CD4-positive, CD25-positive, alpha-beta regulatory T cell (primary cell): Measurements from ENCODE around the gene MALT1. TPM values are rescaled to one million over a fixed set of nuclear protein-coding genes. Genes with fewer than 3 reads are reported as not detected.

Experiments used
- ATAC-seq, 2 donors: fragments of 150-1000 bp; cut with Tn5 transposase; one replicate each; pipeline ENCODE4 v1.10.0; 2021; ENCODE audit warnings: low read depth in 2 of 2, moderate number of reproducible peaks in 2 of 2, moderate library complexity in 1 of 2
- DNase-seq, 3 donors: peaks; one replicate each; pipeline versions ENCODE4 v3.0.0 to v3.0.0-alpha.2; 2012 to 2022; ENCODE audit warnings: mixed read lengths in 1 of 3
- H3K27ac ChIP-seq: one replicate; pipeline ENCODE4 v1.7.0; 2013; ENCODE audit warnings: mild to moderate bottlenecking, low read length; ENCODE audit not compliant: insufficient read depth, poor library complexity, severe bottlenecking
- H3K27me3 ChIP-seq: one replicate; pipeline ENCODE4 v1.7.0; 2013; ENCODE audit warnings: low read length; ENCODE audit not compliant: control insufficient read depth, insufficient read depth
- H3K36me3 ChIP-seq: one replicate; pipeline ENCODE4 v1.7.0; 2013; ENCODE audit warnings: mild to moderate bottlenecking, low read length, moderate library complexity; ENCODE audit not compliant: control insufficient read depth, insufficient read depth
- H3K4me1 ChIP-seq: 2 replicates; pipeline ENCODE4 v1.7.0; 2013; ENCODE audit warnings: mild to moderate bottlenecking, low read length; ENCODE audit not compliant: insufficient read depth, control insufficient read depth, poor library complexity, severe bottlenecking
- H3K4me3 ChIP-seq: one replicate; pipeline ENCODE4 v1.7.0; 2013; ENCODE audit warnings: low read depth, mild to moderate bottlenecking, low read length, moderate library complexity
- H3K9me3 ChIP-seq, 2 experiments: 1 replicate in 1 of 2; 2 replicates in 1 of 2; pipeline ENCODE4 v1.7.0; 2013; ENCODE audit warnings: low read length in 2 of 2, mild to moderate bottlenecking in 1 of 2, moderate library complexity in 1 of 2; ENCODE audit not compliant: control insufficient read depth in 2 of 2
- H3K27ac Mint-ChIP-seq, 3 donors: one replicate each; pipeline ENCODE4 v1.8.0; 2020 to 2022; ENCODE audit warnings: mild to moderate bottlenecking in 3 of 3, mixed read lengths in 3 of 3, moderate library complexity in 2 of 3
- H3K27me3 Mint-ChIP-seq: one replicate; pipeline ENCODE4 v1.8.0; 2022; ENCODE audit warnings: mild to moderate bottlenecking, mixed read lengths
- H3K36me3 Mint-ChIP-seq: one replicate; pipeline ENCODE4 v1.8.0; 2020; ENCODE audit warnings: mixed read lengths
- H3K4me1 Mint-ChIP-seq, 4 donors: one replicate each; pipeline ENCODE4 v1.8.0; 2020 to 2022; ENCODE audit warnings: mixed read lengths in 4 of 4, mild to moderate bottlenecking in 1 of 4
- H3K4me3 Mint-ChIP-seq, 4 donors: one replicate each; pipeline ENCODE4 v1.8.0; 2020 to 2022; ENCODE audit warnings: mild to moderate bottlenecking in 4 of 4, mixed read lengths in 4 of 4, moderate library complexity in 3 of 4
- H3K9me3 Mint-ChIP-seq, 7 donors: one replicate each; pipeline ENCODE4 v1.8.0; 2020 to 2022; ENCODE audit warnings: mixed read lengths in 7 of 7, mild to moderate bottlenecking in 3 of 7, moderate library complexity in 2 of 7
- polyA plus RNA-seq, 4 donors: library from polyadenylated mRNA; unstranded; fragments of 300-500 nt; fragmentation: Illumina TruSeq; gene quantifications; one replicate each; pipeline ENCODE4 v1.2.3, GENCODE V29; 2021
- total RNA-seq: library from RNA; stranded (reverse); gene quantifications from one replicate; pipeline ENCODE4 v1.2.3, GENCODE V29; 2022

MALT1 gene
- 99.0 TPM for total RNA-seq
- polyA plus RNA-seq: 10 to 100 TPM; 39.4 to 49.1 (median 45.1) TPM

GRCh38 chr18:58671111-58671631, at the start of gene MALT1:
MALT1 (plus strand) TSS chr18:58671465; CDS start chr18:58671644, 179 bp downstream.
- H3K27me3 ChIP-seq: no peaks in the 10 kb centered on the region
- DNase-seq (peak; percentile 90 to 95 (median 94)), ATAC-seq (peak; percentile 88 to 89)
- H3K9me3 ChIP-seq: no peaks in the 10 kb centered on the region
- Mint-ChIP-seq H3K27ac (peak within 1 kb of the TSS; percentile 94 to 96 (median 94)), H3K27me3 (peaks cover 5% of the 10 kb centered on the region), H3K36me3 (peaks cover 20% of the 10 kb centered on the region), H3K4me1 (peaks cover 33 to 62% (median 50%) of the 10 kb centered on the region in 4 donors), H3K9me3 (peaks cover 0 to 2% (median 0%) of the 10 kb centered on the region in 7 donors), H3K4me3 (peak within 1 kb of the TSS; percentile 93 to 97 (median 94))
- H3K4me3 ChIP-seq: peak within 1 kb of the TSS; percentile 87
- H3K27ac ChIP-seq: peak within 1 kb of the TSS; percentile 84
- peaks cover 4% of the 10 kb centered on the region for H3K36me3 ChIP-seq
- peaks cover 54% of the 10 kb centered on the region for H3K4me1 ChIP-seq

- DNase-seq: no peak
- H3K27ac Mint-ChIP-seq: no peak overlapping the region
- peaks cover 4% of the 10 kb centered on the region for H3K36me3 Mint-ChIP-seq
- H3K27ac ChIP-seq: no peak overlapping the region
- H3K4me3 ChIP-seq: no peak overlapping the region
- H3K4me1 Mint-ChIP-seq: peaks cover 0 to 7% (median 4%) of the 10 kb centered on the region in 4 donors
- no peaks in the 10 kb centered on the region for H3K9me3 ChIP-seq
- H3K9me3 Mint-ChIP-seq: no peaks in the 10 kb centered on the region
- no peak overlapping the region for H3K4me3 Mint-ChIP-seq
- H3K4me1 ChIP-seq: peaks cover 2% of the 10 kb centered on the region
- peaks cover 10% of the 10 kb centered on the region for H3K27me3 Mint-ChIP-seq
- H3K36me3 ChIP-seq: no peaks in the 10 kb centered on the region
- no peaks in the 10 kb centered on the region for H3K27me3 ChIP-seq
- no peak for ATAC-seq
These were observed 47.3 kb upstream of the MALT1 start for GRCh38 chr18:58624011-58624410.

- Mint-ChIP-seq H3K9me3 (peaks cover 0 to 1% (median 0%) of the 10 kb centered on the region in 7 donors), H3K4me1 (peaks cover 4 to 13% (median 8%) of the 10 kb centered on the region in 4 donors), H3K27ac (no peak overlapping the region), H3K4me3 (no peak overlapping the region), H3K36me3 (peaks cover 4% of the 10 kb centered on the region), H3K27me3 (peaks cover 14% of the 10 kb centered on the region)
- H3K4me3 ChIP-seq: no peak overlapping the region
- ATAC-seq (no peak), DNase-seq (no peak)
- no peaks in the 10 kb centered on the region for H3K9me3 ChIP-seq
- peaks cover 6% of the 10 kb centered on the region for H3K4me1 ChIP-seq
- no peaks in the 10 kb centered on the region for H3K36me3 ChIP-seq
- H3K27ac ChIP-seq: no peak overlapping the region
- no peaks in the 10 kb centered on the region for H3K27me3 ChIP-seq
These were observed 45.4 kb upstream of the MALT1 start for GRCh38 chr18:58625839-58626238.

GRCh38 chr18:58630071-58630470, 41.2 kb upstream of the MALT1 start:
- peaks cover 0 to 1% (median 0%) of the 10 kb centered on the region in 7 donors for H3K9me3 Mint-ChIP-seq
- ATAC-seq (no peak), DNase-seq (no peak)

GRCh38 chr18:58631301-58631700, 40.0 kb upstream of the MALT1 start:
- Mint-ChIP-seq H3K27me3 (peaks cover 10% of the 10 kb centered on the region), H3K36me3 (peaks cover under 1% of the 10 kb centered on the region), H3K4me3 (no peak overlapping the region), H3K9me3 (peaks cover 0 to 1% (median 0%) of the 10 kb centered on the region in 7 donors), H3K27ac (no peak overlapping the region), H3K4me1 (peaks cover 7 to 24% (median 13%) of the 10 kb centered on the region in 4 donors)
- Histone ChIP-seq H3K36me3 (no peaks in the 10 kb centered on the region), H3K9me3 (no peaks in the 10 kb centered on the region), H3K27me3 (no peaks in the 10 kb centered on the region), H3K4me1 (peaks cover 11% of the 10 kb centered on the region), H3K4me3 (no peak overlapping the region), H3K27ac (no peak overlapping the region)
- DNase-seq (no peak), ATAC-seq (no peak)

More at GRCh38 chr18:58630071-58630470, 41.2 kb upstream of the MALT1 start:
- peaks cover 6% of the 10 kb centered on the region for H3K4me1 ChIP-seq
- no peak overlapping the region for H3K27ac ChIP-seq
- Mint-ChIP-seq H3K27ac (peak overlapping the region in 2 of 3 donors; percentile 28 to 75), H3K27me3 (peaks cover 10% of the 10 kb centered on the region), H3K36me3 (peaks cover 4% of the 10 kb centered on the region), H3K4me1 (peaks cover 1 to 19% (median 7%) of the 10 kb centered on the region in 4 donors), H3K4me3 (no peak overlapping the region)
- H3K27me3 ChIP-seq: no peaks in the 10 kb centered on the region
- H3K4me3 ChIP-seq: no peak overlapping the region
- H3K9me3 ChIP-seq: no peaks in the 10 kb centered on the region
- no peaks in the 10 kb centered on the region for H3K36me3 ChIP-seq

GRCh38 chr18:58632552-58632951, 38.7 kb upstream of the MALT1 start:
- Histone ChIP-seq H3K27ac (no peak overlapping the region), H3K4me1 (peaks cover 11% of the 10 kb centered on the region), H3K4me3 (no peak overlapping the region), H3K9me3 (no peaks in the 10 kb centered on the region), H3K27me3 (no peaks in the 10 kb centered on the region), H3K36me3 (no peaks in the 10 kb centered on the region)
- DNase-seq (no peak), ATAC-seq (no peak)
- peaks cover 7 to 25% (median 12%) of the 10 kb centered on the region in 4 donors for H3K4me1 Mint-ChIP-seq
- H3K27me3 Mint-ChIP-seq: peaks cover 4% of the 10 kb centered on the region
- no peak overlapping the region for H3K27ac Mint-ChIP-seq
- H3K4me3 Mint-ChIP-seq: no peak overlapping the region
- H3K36me3 Mint-ChIP-seq: no peaks in the 10 kb centered on the region
- H3K9me3 Mint-ChIP-seq: peaks cover 0 to 1% (median 0%) of the 10 kb centered on the region in 7 donors

GRCh38 chr18:58633874-58634273, 37.4 kb upstream of the MALT1 start:
- H3K4me3 Mint-ChIP-seq: no peak overlapping the region
- H3K9me3 ChIP-seq: no peaks in the 10 kb centered on the region
- no peaks in the 10 kb centered on the region for H3K27me3 ChIP-seq
- DNase-seq (no peak), ATAC-seq (no peak)
- peaks cover 4% of the 10 kb centered on the region for H3K27me3 Mint-ChIP-seq
- H3K27ac ChIP-seq: no peak overlapping the region
- H3K27ac Mint-ChIP-seq: peak overlapping the region in 1 of 3 donors; percentile 44
- peaks cover 14 to 31% (median 17%) of the 10 kb centered on the region in 4 donors for H3K4me1 Mint-ChIP-seq
- H3K36me3 ChIP-seq: no peaks in the 10 kb centered on the region
- peaks cover 0 to 3% (median 0%) of the 10 kb centered on the region in 7 donors for H3K9me3 Mint-ChIP-seq
- H3K36me3 Mint-ChIP-seq: no peaks in the 10 kb centered on the region
- H3K4me3 ChIP-seq: no peak overlapping the region
- peaks cover 11% of the 10 kb centered on the region for H3K4me1 ChIP-seq

- Mint-ChIP-seq H3K9me3 (peaks cover 0 to 2% (median 0%) of the 10 kb centered on the region in 7 donors), H3K36me3 (no peaks in the 10 kb centered on the region), H3K4me3 (no peak overlapping the region), H3K4me1 (peaks cover 12 to 24% (median 16%) of the 10 kb centered on the region in 4 donors), H3K27me3 (no peaks in the 10 kb centered on the region), H3K27ac (peak overlapping the region in 1 of 3 donors; percentile 3)
- H3K9me3 ChIP-seq: no peaks in the 10 kb centered on the region
- H3K4me3 ChIP-seq: no peak overlapping the region
- H3K36me3 ChIP-seq: no peaks in the 10 kb centered on the region
- no peaks in the 10 kb centered on the region for H3K27me3 ChIP-seq
- peaks cover 19% of the 10 kb centered on the region for H3K4me1 ChIP-seq
- DNase-seq (peak in 1 of 3 donors; percentile 41), ATAC-seq (no peak)
- no peak overlapping the region for H3K27ac ChIP-seq
These were observed 35.4 kb upstream of the MALT1 start for GRCh38 chr18:58635891-58636290.
